Epithelial cell of prostate (primary cell): Measurements from ENCODE around the gene HINT2.

Experiments
- DNase-seq: peaks from one replicate; pipeline ENCODE4 v3.0.0-alpha.2; 2011; ENCODE audit warnings: low read depth, low spot score
- H3K27ac ChIP-seq: fragments of 450-650 bp; 2 replicates; pipeline ENCODE4 v1.5.1; 2017; ENCODE audit warnings: mild to moderate bottlenecking

Gene HINT2

DNA sequence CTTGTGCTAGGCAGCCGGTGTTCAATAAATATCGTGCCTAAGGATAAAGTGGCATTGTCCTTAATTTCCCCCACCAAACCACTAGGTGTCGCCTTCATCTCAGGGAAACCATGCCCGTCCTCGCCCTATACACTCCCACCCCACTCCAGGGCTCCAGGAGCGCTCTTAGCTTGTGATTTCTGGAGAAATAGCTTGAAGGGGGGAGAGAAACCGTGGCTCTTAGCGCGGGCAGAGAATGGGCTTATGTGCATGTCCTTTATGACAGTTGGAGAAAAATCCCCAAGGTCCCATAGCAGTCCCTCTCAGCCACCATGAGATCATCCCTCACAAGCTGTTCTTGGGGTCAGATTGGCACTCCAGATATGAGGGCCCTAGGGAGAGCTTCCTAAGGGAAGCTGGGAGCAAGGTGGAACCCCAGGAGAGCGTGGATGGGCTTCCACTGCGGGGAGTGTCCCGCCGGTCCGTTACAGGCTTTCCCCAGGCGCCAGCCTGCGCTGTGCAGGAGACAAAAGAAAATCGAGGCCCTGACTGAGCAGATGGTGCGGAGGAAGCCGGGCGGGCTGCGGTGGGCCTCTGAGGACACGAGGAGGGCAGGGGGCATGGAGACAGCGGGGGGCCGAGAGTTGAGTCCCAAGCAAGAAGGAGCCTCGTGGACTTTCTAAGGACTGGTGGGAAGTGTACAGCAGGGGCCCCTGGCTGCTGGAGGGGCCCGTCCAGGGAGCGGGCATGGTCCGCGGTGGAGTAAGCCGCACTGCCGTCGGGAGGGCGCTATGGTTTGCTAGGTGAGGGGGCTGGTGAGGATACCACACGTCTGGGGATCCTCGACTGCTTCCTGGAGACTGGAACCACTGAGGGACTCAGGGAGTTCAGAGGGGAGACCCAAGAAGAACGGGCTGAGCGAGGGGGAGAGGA, 24.2 kb downstream of the HINT2 start:
- DNase-seq: peak; percentile 20
- H3K27ac ChIP-seq: no peak overlapping the region

DNA sequence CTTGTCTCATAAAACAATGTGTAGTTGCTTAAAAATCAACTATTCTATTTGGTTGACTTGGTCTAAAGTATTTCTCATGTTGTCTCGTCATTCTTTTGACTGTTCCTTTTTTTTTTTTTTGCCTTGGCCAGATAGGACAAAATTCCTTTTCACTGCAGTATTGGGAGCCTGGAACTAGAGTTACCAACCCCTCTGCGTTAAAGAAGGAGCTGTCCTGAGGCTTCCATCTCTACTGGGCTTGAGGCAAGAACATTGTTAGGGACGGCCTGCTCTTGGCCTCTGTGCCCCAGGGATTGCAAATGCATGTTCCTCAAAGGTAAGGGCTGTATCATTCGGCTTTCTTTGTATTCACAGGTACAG, 24.8 kb downstream of the HINT2 start:
- no peak overlapping the region for H3K27ac ChIP-seq
- no peak for DNase-seq

DNA sequence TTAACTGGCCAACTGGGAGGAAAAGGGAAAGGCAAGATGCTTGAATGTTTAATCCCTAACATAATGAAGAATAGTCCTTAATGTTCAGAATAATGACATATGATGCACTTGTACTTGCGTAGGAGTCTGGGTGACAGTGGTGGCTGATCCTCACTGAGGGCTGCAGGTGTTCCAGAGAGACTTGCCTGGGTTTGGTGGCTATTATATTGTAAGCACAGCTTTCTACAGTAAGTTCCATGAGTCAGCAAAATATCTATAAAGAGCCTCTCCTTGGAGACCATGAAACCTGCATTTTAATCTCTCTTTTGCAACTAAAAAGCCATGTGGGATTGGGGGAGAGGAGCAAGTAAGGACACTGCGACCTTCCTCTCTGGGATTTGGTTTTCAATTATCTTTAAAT, 25.3 kb downstream of the HINT2 start:
- no peak for DNase-seq
- no peak overlapping the region for H3K27ac ChIP-seq

DNA sequence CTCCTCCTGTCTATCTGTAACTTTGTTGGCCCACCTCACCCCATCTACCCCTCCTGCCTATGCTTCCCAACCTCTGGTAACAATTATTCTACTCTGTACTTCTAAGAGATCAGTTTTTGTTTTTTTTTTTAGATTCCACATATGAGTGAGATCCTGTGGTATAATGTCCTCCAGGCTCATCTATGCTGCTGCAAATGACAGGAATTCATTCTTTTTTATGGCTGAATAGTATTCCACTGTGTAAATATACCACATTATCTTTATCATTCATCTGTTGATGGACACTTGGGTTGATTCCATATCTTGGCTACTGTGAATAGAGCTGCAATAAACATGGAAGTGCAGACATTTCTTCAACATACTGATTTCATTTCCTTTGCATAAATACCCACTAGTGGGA, 31.4 kb downstream of the HINT2 start:
- no peak for DNase-seq
- H3K27ac ChIP-seq: no peak overlapping the region

DNA sequence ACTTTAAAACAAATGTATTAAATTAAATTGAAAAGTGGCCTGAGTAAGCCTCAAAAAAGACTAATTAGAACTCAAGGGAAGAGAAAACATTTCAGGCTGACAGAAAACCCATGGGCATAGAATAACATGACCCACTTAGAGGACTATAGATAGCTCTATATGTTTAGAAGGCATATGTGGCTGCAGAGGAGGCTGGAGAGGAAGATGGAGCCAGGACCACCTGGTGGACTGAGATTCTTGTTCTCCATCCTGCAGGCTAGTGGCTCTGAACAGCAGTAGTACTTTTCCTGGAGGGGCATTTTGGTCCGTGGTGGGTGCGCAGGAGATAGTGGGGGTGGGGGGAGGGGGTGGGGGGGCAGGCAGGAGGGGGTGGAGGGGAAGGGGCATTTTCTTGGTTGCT, 33.8 kb downstream of the HINT2 start:
- H3K27ac ChIP-seq: no peak overlapping the region
- DNase-seq: no peak

DNA sequence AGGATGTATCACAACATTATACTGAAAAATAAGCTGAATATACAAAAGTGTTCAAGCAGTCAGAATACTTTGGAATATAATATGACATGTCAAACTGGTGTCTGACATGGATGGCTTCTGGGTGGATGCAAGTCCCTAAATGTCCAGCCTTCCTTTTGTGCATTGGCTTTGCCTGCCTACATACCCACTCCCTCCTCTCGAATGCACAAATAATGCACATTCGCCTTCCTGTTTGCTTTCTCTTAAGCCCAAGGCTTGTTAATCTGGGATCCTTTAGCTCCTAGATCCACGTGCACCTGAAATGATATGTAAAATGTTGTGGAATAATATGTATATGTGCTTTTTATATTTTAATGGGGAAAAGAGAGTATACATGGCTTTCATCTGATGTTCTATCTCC, 36.3 kb downstream of the HINT2 start:
- DNase-seq: no peak
- H3K27ac ChIP-seq: no peak overlapping the region

DNA sequence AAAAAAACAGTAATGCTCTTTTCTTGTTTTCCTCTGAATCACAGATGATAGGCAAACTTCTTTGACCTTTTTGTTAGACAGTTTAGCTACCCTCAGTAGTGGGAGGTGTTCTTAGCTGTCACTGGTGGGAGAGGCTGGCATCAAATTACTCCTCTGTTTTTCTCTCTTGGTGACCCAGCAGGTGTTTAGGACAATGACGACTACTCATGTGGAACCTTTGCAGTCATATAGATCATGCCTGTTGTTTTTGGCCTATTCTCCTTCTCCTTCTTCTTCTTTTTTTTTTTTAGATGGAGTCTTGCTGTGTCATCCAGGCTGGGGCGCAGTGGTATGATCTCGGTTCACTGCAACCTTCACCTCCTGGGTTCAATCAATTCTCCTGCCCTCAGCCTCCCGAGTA, 38.8 kb downstream of the HINT2 start:
- no peak for DNase-seq
- H3K27ac ChIP-seq: no peak overlapping the region

DNA sequence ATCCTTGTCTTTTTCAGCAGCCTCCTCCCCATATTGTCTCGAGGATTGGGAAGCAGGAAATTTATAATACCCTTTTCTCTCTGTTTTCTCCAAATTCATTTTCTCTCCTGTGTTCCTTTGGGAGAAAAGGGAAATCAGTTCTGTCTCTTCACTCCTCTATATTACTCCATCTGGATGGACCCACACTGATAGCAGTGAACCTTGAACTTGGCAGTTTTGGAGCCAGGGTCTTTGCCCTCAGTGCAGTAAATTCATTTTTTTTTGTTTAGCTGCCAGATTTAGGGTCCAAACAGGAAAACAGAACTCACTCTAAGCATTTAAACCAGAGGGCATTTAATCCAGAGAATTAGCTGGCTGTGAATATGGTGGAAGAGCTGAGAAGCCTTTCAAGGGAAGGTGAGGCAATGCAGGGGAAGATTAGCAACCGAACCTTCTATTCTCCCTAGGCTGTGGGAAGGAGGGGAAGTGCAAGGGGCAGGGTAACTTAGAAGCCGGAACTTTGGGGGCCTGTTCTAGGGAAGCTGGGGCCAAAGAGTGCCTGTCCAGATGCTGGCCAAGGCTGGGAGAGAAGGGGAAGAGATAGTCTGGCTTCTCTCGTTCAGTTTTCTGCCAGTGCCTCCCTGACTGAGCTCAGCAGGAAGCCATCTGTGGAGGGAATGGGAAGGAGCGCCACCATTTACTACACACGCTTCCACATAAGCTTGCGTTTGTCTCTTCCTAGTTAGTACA, 39.8 kb downstream of the HINT2 start:
- no peak for DNase-seq
- H3K27ac ChIP-seq: no peak overlapping the region

DNA sequence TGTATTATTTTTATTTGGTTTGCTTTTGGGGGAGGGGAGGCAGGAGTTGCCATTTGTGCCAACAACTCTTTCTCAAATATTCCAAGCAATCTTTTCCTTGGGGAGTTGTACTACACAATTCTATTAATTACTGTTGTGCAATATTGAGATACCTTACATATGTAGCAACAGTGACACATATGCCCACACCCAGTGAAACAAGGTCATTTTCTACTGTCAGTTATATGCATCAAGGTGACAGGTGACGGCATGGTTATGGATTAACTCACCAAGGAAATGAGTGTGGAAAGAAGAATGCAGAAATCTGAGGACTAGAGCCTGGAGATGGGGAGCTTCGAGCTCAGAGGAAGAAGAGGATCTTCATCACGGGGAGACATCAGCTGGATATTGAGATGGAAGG, 42.9 kb downstream of the HINT2 start:
- peak overlapping the region; percentile 70 for H3K27ac ChIP-seq
- DNase-seq: peak; percentile 68

DNA sequence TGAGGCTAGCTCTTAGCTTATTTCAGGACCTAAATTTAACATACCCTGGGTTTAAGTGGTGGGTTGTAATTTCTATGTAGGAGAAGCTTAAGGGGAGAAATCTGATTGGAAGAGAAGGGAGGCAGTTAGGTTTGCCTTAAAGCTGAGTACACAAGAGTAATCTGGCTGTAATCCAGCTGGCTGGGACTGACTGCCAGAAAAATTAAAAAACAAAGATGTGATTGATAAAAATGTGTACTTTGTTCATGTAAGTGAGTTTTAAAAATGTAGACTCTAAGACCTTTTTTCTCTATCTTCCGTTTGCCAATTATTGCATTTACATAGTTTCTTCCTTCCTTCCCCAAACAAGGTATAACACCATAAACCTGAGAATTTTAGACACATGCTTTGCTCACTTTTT, 43.3 kb downstream of the HINT2 start:
- no peak for DNase-seq
- peak overlapping the region; percentile 70 for H3K27ac ChIP-seq

DNA sequence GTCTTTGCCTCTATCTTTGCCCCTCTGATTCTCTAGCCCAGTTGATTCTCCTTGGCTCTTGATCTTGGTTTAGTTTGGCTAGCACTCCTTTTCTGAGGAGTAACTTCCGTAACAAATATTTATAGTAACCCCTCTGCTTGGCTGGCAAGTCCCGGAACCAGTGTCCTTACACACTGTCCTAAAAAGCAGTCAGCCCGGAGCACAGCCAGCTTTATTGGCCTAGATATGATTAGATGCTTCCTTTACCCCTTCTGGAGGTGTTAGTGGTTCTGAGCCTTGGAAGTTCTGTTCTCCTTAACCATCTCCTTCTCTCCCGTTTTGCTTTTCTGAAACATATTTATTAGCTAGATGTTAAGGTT, 43.8 kb downstream of the HINT2 start:
- DNase-seq: no peak
- peak overlapping the region; percentile 70 for H3K27ac ChIP-seq

DNA sequence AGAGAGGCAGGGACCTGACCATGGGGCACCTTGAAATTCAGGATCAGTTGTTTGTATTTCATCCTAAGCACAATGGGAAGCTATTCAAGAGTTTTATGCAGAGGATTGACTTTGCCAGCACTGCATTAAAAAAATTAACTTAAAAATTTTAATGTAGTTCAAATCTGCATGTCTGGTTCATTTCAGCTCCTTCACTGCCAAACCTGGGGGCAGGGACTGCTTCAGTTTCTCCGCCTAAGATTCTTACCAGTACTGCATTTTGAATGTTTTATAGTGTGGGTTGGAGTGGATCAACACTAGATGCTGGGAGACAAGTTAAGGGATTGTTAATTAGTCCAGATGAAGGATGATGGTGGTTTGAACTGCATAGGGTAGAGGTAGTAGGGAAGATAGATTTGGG, 45.1 kb downstream of the HINT2 start:
- no peak overlapping the region for H3K27ac ChIP-seq
- DNase-seq: no peak

DNA sequence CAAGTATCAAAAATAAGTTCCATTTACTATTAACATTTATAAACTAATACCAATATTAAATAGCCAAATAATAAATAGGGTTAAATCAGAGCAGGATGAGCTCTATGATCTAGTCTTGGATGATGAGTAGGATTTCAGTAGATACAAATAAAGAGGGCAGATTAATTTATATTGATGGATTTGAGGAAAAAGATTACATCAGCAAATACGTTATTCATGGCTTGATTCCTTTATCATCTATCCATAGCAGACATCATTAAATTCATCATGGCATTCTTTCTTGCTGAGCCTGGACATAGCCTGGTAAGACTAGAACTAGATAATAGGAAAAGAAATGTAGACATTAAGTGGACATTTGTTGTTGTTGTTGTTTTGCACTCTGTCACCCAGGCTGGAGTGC, 47.4 kb downstream of the HINT2 start:
- H3K27ac ChIP-seq: no peak overlapping the region
- no peak for DNase-seq

DNA sequence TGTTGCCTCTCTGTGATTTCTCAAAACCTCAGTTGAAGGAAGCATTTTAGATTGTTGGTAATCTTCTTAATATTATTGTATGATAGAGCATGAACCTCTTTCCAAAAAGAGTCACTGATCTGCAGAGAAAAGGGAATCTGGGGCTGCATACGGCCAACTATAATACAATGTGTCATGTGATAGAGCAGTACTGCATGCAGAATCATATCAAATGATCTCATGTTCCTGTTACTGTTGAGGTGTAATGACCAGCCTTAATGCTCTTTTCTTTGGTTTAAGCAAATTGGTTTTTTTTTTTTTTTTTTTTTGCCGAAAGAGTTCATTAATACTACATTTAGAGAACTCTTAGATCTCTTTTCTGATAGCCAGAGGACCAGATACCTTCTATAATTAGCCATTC, 47.8 kb downstream of the HINT2 start:
- no peak overlapping the region for H3K27ac ChIP-seq
- DNase-seq: no peak

DNA sequence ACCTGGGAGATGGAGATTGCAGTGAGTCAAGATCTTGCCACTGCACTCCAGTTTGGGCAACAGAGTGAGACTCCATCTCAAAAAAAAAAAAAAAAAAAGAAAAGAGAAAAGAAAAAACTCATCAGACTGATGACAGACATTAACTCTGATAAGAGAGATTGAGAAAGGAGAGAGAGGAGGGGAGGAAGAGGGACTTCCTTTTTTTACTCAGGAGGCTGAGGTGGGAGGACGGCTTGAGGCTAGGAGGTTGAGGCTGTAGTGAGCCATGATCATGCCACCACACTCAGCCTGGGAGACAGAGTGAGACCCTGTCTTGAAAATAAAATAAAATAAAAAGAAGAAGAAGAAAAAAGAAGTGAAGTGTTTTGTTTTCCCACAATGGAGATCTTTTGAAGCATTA, 51.0 kb downstream of the HINT2 start:
- DNase-seq: no peak
- H3K27ac ChIP-seq: no peak overlapping the region

DNA sequence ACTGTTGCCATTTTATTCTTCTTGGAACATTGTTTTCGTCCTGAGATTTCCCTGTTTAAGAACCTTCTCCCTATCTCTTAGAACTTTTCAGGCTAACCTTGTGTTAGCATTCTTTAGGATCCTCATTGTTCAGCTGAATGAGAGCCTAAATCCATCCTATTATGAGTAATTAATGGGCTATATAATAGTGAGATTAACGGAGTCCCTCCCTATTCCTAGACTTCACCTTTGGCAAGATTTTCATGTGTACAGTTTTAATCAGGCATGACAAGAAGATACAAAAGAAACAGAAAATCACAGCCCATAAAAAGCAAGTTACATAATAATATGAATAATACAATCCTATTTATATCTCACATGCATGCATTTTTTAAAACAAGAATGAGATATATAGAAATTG, 51.7 kb downstream of the HINT2 start:
- no peak overlapping the region for H3K27ac ChIP-seq
- no peak for DNase-seq
